Activated CD8-positive, alpha-beta T cell treated with anti-CD3 and anti-CD28 coated beads, Interleukin-2, amount 10 ng/mL, durations not matched to agents 7 days and 5 days (primary cell): ENCODE data around the gene PLAGL2. TPM values are rescaled to one million over a fixed set of nuclear protein-coding genes. Genes with fewer than 3 reads are reported as not detected.
A peak's percentile ranks its signal among the peaks of the same experiment; 100 is the strongest.

ENCODE experiments used
- ATAC-seq: fragments of 150-1000 bp; cut with Tn5 transposase; one replicate; pipeline ENCODE4 v1.10.0; 2021; ENCODE audit warnings: moderate library complexity
- CTCF ChIA-PET: fragments of 350-600 bp; sonication (Branson Sonifier 250); formaldehyde crosslinking; loops from one replicate; lab custom pipeline; 2021; ENCODE audit warnings: antibody characterized with exemption; lab: Charles Lee
- POLR2A ChIA-PET: fragments of 350-600 bp; sonication (Branson Sonifier 250); formaldehyde crosslinking; loops from one replicate; lab custom pipeline; 2021; ENCODE audit warnings: antibody characterized with exemption; lab: Charles Lee
- DNase-seq: peaks from one replicate; pipeline ENCODE4 v3.0.0-alpha.2; 2020
- H3K27ac Mint-ChIP-seq: one replicate; pipeline ENCODE4 v1.8.0; 2021; ENCODE audit warnings: mild to moderate bottlenecking, mixed read lengths
- H3K27me3 Mint-ChIP-seq: one replicate; pipeline ENCODE4 v1.8.0; 2021; ENCODE audit warnings: low read depth, mixed read lengths
- H3K36me3 Mint-ChIP-seq: one replicate; pipeline ENCODE4 v1.8.0; 2021; ENCODE audit warnings: low read depth, mixed read lengths
- H3K4me1 Mint-ChIP-seq: one replicate; pipeline ENCODE4 v1.8.0; 2021; ENCODE audit warnings: low read depth, mixed read lengths
- H3K4me3 Mint-ChIP-seq: one replicate; pipeline ENCODE4 v1.8.0; 2021; ENCODE audit warnings: mild to moderate bottlenecking, mixed read lengths
- H3K9me3 Mint-ChIP-seq: one replicate; pipeline ENCODE4 v1.8.0; 2022; ENCODE audit warnings: mixed read lengths; ENCODE audit not compliant: insufficient read depth
- total RNA-seq, 2 experiments: library from RNA; stranded (reverse); gene quantifications; one replicate each; pipeline ENCODE4 v1.2.3, GENCODE V29; 2021

PLAGL2 gene
- total RNA-seq, 2 experiments from 2014 or later: 21.9 to 22.9 TPM

DNA sequence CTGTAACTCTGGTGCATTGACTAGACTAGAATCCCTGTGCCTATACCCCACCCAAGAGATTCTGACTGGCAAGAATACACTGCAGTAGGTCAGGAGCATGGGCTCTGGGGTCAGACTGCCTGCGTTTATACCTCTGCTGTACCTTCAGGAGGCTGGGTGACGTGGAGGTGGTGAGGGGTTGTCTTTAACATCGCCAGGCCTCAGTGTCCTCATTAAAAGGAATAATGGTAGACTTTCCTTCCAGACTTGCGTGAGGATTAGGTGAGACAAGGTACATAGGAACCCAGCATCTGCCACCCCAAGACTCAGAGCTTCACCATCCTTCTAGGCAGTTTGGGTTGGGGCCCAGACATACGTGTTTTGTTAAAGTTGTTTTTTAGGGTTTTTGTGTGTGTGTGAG is 53.8 kb downstream of the PLAGL2 start:
- H3K27ac Mint-ChIP-seq: no peak overlapping the region
- peaks cover 50% of the 10 kb centered on the region for H3K36me3 Mint-ChIP-seq
- no peaks in the 10 kb centered on the region for H3K4me1 Mint-ChIP-seq
- ChIA-PET POLR2A (no interaction called here), CTCF (no interaction called here)
- no peaks in the 10 kb centered on the region for H3K27me3 Mint-ChIP-seq
- H3K4me3 Mint-ChIP-seq: no peak overlapping the region
- no peaks in the 10 kb centered on the region for H3K9me3 Mint-ChIP-seq
- DNase-seq (no peak), ATAC-seq (no peak)

GRCh38 chr20:32153156-32153665 is 54.3 kb downstream of the PLAGL2 start:
- Mint-ChIP-seq H3K9me3 (no peaks in the 10 kb centered on the region), H3K4me3 (no peak overlapping the region), H3K36me3 (peaks cover 48% of the 10 kb centered on the region), H3K27ac (no peak overlapping the region), H3K27me3 (no peaks in the 10 kb centered on the region), H3K4me1 (no peaks in the 10 kb centered on the region)
- ChIA-PET POLR2A (no interaction called here), CTCF (no interaction called here)
- no peak for DNase-seq
- ATAC-seq: no peak

DNA sequence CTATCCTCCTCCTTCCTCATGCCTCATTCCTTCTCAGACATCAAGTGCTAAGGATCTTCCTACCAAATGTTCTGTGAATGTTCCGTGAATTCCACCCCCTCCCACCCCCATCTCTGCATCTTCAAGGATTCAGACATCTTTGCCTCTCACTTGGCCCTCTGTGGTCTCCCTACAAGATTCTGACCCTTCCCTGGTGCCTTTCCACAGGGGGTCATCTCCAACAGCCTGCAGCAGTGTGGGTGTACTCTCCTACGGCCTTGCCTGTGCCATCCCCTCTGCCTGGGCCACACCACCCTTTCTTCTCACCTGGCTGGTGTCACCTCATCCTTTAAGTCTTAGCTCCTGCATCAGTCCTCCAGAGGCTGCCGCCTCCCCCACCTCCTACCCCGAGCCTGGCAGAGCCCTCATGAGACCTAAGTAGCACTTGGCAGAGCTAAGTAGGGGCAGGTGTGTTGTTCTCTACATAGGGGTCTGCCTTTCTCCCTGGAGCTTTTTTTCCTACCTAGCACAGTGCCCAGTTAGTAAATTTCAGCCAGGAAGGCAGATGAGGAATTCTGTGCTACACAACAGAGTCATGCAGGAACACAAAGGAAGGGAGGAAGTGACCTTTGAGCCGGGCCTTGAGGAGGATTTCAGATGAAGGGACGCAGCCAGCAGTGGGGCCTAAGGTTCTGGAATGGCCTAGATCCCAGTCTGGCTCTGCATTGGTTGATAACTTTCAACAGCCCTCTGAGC is 55.0 kb downstream of the PLAGL2 start:
- DNase-seq: no peak
- H3K27me3 Mint-ChIP-seq: no peaks in the 10 kb centered on the region
- H3K27ac Mint-ChIP-seq: peak overlapping the region; percentile 7
- H3K36me3 Mint-ChIP-seq: peaks cover 43% of the 10 kb centered on the region
- ATAC-seq: no peak
- no peaks in the 10 kb centered on the region for H3K4me1 Mint-ChIP-seq
- H3K9me3 Mint-ChIP-seq: no peaks in the 10 kb centered on the region
- ChIA-PET CTCF (no interaction called here), POLR2A (no interaction called here)
- H3K4me3 Mint-ChIP-seq: no peak overlapping the region

DNA sequence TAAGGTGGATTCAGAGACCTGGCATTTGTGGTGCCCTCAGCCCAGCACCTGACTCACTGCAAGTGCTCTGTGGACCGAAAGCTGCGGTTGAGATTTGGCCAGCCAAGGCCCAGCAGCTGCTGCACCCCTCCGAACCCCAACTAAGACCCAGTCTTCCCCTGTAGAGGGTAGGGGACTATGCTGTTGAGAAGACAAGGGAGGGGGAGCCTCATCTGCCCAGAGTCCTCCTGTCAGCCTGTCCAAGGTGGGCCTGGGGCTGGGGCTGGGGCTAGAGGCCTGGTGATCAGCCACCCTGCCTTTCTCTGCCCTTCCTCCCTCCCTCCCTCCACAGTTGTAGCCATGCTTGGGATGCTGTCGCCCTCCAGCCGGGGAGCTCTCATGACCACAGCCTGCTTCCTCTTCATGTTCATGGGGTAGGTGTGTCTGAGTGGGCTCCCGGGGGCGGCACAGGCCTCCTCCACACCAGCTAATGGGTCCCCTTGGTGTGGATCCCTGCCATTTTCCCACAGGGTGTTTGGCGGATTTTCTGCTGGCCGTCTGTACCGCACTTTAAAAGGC is 57.2 kb downstream of the PLAGL2 start:
- H3K27ac Mint-ChIP-seq: no peak overlapping the region
- H3K4me1 Mint-ChIP-seq: no peaks in the 10 kb centered on the region
- no peaks in the 10 kb centered on the region for H3K27me3 Mint-ChIP-seq
- peaks cover 52% of the 10 kb centered on the region for H3K36me3 Mint-ChIP-seq
- no peak overlapping the region for H3K4me3 Mint-ChIP-seq
- no peak for DNase-seq
- POLR2A ChIA-PET: interaction anchor here (1.5 kb wide), 1 partner anchor 41 kb away, joined by 4 read pairs; the partner anchor contains the start of gene TM9SF4
- CTCF ChIA-PET: no interaction called here
- ATAC-seq: no peak
- H3K9me3 Mint-ChIP-seq: no peaks in the 10 kb centered on the region

GRCh38 chr20:32149566-32150170 is 57.9 kb downstream of the PLAGL2 start:
- no peaks in the 10 kb centered on the region for H3K4me1 Mint-ChIP-seq
- ChIA-PET CTCF (interaction anchor here (0.9 kb wide), 1 partner anchor 188 kb away, joined by 3 read pairs; no protein-coding TSS in a partner anchor), POLR2A (interaction anchor here (1.5 kb wide), 1 partner anchor 40 kb away, joined by 4 read pairs; the partner anchor contains the start of gene TM9SF4)
- H3K36me3 Mint-ChIP-seq: peaks cover 53% of the 10 kb centered on the region
- H3K27me3 Mint-ChIP-seq: no peaks in the 10 kb centered on the region
- no peak overlapping the region for H3K27ac Mint-ChIP-seq
- H3K4me3 Mint-ChIP-seq: no peak overlapping the region
- ATAC-seq: no peak
- H3K9me3 Mint-ChIP-seq: no peaks in the 10 kb centered on the region
- DNase-seq: no peak

- no peak for DNase-seq
- Mint-ChIP-seq H3K9me3 (no peaks in the 10 kb centered on the region), H3K27me3 (no peaks in the 10 kb centered on the region), H3K36me3 (peaks cover 61% of the 10 kb centered on the region), H3K4me1 (no peaks in the 10 kb centered on the region), H3K27ac (no peak overlapping the region), H3K4me3 (no peak overlapping the region)
- CTCF ChIA-PET: no interaction called here
- ATAC-seq: no peak
- POLR2A ChIA-PET: no interaction called here
Measured at GRCh38 chr20:32144898-32145662, 62.5 kb downstream of the PLAGL2 start.

DNA sequence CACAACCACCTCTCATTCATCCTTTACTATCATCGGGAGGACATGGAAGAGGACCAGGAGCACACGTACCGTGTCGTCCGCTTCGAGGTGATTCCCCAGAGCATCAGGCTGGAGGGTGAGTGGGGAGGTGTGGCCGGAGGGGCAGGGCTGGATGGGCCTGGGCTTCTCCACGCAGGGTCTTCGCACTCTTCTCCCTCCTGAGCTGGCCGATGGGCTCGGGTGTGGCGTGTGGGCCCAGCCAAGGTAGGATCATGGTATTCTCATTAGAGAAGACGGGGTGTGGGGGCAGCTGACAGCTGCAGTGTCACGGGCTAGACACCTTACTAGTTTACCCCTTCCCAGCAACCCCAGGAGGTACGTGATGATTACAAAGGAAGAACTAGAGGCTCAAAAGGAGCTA is 64.6 kb downstream of the PLAGL2 start:
- H3K36me3 Mint-ChIP-seq: peaks cover 64% of the 10 kb centered on the region
- H3K27me3 Mint-ChIP-seq: no peaks in the 10 kb centered on the region
- ChIA-PET CTCF (interaction anchor here (0.5 kb wide), 1 partner anchor 243 kb away, joined by 4 read pairs; no protein-coding TSS in a partner anchor), POLR2A (no interaction called here)
- H3K27ac Mint-ChIP-seq: no peak overlapping the region
- ATAC-seq (no peak), DNase-seq (no peak)
- H3K9me3 Mint-ChIP-seq: no peaks in the 10 kb centered on the region
- H3K4me3 Mint-ChIP-seq: no peak overlapping the region
- no peaks in the 10 kb centered on the region for H3K4me1 Mint-ChIP-seq

Other genes starting within 250 kb of the PLAGL2 start
- gene XKR7, start 239.6 kb downstream of the PLAGL2 start, total RNA-seq: under 1 TPM in 1 of 2 experiments, not detected in 1; 0.03 TPM
- not detected for gene CCM2L, start 197.3 kb downstream of the PLAGL2 start, total RNA-seq
- gene HCK, start 155.5 kb downstream of the PLAGL2 start, total RNA-seq: not detected
- gene TM9SF4, start 98.0 kb downstream of the PLAGL2 start, total RNA-seq: 10 to 100 TPM; 29.8 to 30.4 TPM
- gene POFUT1, start 137 bp upstream of the PLAGL2 start, total RNA-seq: 10 to 100 TPM; 23.5 to 24.8 TPM
- gene KIF3B, start 69.9 kb upstream of the PLAGL2 start, total RNA-seq: 10 to 100 TPM; 15.1 to 16.0 TPM
- 10 to 100 TPM; 91.7 to 97.4 TPM for gene ASXL1, start 150.6 kb upstream of the PLAGL2 start, total RNA-seq